HS-27A (cell line): ENCODE data around the gene TDP1.
"Not testable (repeated sequence)": the region's sequence is repeated elsewhere in the genome, so short reads cannot be mapped to it uniquely, and the experiment has no call there.

ENCODE experiments used
- DNase-seq: peaks from one replicate; pipeline ENCODE4 v3.0.0-alpha.2; 2012; ENCODE audit warnings: low read depth, missing footprints

TDP1 gene

GRCh38 chr14:90049390-90049789 is 93.7 kb downstream of the TDP1 start:
- no peak for DNase-seq

GRCh38 chr14:90050271-90050670 is 94.5 kb downstream of the TDP1 start:
- DNase-seq: no peak

GRCh38 chr14:90053044-90053443 is 97.3 kb downstream of the TDP1 start:
- DNase-seq: no peak

DNA sequence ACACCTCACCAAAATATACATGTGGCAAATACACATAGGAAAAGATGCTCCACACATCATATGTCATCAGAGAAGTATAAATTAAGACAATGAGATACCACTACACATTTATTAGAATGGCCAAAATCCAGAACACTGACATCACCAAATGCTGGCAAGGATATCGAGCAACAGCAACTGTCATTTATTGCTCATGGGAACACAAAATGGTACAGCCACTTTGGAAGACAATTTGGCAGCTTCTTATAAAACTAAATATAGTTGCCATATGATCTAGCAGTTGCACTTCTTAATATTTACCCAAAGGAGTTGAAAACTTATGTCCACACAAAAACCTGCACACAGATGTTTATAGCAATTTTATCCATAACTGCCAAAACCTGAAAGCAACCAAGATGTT is 99.1 kb downstream of the TDP1 start:
- no peak for DNase-seq

DNA sequence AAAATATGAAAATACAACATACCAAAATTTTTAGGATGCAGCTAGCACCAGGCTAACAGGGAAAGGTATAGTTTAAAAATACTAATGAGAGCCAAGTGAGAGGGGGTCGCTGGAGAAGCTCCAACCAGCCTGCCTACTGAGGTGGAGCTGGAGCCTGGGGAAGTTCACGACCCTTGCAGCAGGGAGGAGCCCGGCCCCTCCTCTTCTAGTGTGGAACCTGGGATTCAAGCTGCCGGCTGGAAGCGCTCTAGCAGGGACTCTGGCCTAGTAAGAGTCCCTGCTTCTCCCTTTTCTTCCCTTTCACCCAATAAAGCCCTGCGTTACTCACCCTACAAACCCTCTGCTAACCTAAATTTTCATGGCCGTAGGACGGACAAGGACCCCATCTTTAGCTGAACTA is 101.1 kb downstream of the TDP1 start:
- no peak for DNase-seq

DNA sequence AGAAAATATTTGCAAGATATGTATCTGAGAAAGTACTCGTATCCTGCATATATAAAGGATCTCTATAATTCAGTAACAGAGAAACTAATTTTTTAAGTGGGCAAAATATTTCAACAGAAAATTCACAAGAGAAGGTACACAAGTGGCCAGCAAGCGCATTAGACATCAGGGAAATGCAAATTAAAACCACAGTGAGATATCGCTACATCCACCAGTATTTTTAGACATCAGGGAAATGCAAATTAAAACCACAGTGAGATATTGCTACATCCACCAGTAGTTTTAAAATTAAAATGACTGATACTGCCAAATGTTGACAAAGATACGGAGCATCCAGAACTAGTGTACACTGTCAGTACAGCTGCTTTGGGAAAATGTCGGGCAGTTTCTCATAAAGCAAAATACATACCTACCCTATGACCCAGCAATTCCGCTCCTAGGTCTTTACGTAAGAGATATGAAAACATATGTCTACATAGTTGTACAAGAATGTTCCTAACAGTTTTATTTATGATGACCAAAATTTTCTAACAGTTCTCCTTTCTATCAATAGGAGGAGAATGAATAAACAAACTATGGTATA is 103.2 kb downstream of the TDP1 start:
- DNase-seq: no peak

GRCh38 chr14:90060312-90060964 is 104.7 kb downstream of the TDP1 start:
- DNase-seq: no peak

DNA sequence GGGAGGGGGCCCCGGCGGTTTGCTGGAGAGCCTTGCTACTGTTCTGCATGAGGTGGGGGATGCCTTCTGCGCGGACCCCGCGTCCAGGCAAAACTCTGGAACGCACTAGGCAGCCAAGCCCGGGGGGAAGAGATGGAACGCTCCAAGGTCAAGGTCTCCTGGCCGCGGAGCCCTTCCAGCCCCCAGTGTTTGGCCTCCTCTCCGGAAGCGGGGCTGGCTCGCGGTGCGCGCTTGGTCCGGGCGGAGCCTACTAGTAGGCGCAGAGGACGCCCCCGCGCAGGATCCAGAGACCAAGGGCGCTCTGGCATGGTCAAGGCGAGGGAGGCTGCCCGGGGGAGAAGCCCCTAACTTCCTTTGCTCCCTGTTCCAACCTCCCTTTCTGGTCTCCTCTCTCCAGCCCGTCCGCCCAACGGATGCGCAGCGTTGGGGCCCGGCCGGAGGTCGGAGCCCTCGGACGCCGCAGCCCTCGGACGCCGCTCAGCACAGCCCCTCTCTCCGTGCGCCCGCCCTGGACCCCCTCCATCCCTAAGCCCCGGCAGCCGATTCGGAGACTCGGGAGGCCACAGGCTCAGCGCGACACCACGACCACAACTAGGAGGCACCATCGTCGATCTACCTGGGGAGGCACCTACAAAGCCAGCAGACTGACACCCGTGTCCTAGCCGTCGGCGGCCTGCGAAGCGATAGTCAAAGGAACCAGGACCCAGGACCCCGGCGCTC is 105.4 kb downstream of the TDP1 start:
- DNase-seq: no peak

DNA sequence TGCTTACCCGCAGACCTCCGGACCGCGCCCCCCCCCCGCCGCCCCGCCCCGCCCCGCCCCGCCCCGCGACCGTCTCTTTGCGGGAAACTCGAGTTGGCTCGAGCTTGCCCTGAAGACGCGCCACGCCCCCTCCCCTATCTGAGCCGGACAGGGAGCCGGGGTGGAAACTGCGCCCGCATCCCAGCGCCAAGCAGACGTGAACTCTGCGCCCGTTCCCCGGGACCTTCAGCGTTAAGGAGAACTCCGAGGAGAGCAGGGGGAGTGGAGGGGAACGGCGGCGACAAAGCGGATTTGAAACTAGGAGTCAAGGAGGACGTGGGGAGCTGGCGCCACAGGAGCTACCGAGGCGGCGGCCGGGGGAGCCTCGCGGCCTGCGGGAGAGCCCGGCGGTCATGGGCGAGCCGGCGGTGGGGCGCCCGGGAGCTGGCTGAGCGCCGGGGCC is 106.0 kb downstream of the TDP1 start, which contains the start of gene KCNK13:
Gene KCNK13, plus strand, starts transcription at position 310 of the 442 bp plus-strand sequence. CDS start 212 bp downstream, outside the sequence.
- no peak for DNase-seq

- DNase-seq: no peak
Measured at GRCh38 chr14:90062127-90062794, 106.5 kb downstream of the TDP1 start.

- DNase-seq: no peak
Measured at GRCh38 chr14:90062822-90063539, 107.3 kb downstream of the TDP1 start.

GRCh38 chr14:90072350-90072749 is 116.6 kb downstream of the TDP1 start:
- no peak for DNase-seq

- no peak for DNase-seq
Measured at GRCh38 chr14:90079576-90079975, 123.8 kb downstream of the TDP1 start.

DNA sequence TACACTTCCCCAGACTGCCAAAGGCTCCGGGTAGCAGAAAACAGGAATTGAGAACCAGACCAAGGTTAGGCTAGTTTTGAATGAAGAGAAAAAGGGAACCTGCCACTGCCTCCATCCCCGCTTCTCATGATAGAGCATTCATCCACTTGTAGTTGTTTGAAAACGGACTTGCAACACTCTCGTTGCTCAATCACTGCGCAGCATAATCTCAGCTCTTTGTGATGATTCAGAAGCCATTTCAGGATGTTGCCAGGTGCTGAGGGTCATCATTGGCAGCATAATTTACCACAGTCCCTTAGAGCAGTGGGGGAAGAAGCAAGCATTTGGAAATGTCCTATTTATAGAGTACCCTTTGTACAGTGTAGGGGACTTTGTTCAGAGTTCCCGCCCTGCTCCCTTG is 131.7 kb downstream of the TDP1 start:
- no peak for DNase-seq

- DNase-seq: no peak
Measured at GRCh38 chr14:90088176-90088575, 132.4 kb downstream of the TDP1 start.

GRCh38 chr14:90089486-90089885 is 133.8 kb downstream of the TDP1 start:
- not testable (repeated sequence) for DNase-seq

- DNase-seq: peak; percentile 60
Measured at GRCh38 chr14:90091393-90091792, 135.7 kb downstream of the TDP1 start.

DNA sequence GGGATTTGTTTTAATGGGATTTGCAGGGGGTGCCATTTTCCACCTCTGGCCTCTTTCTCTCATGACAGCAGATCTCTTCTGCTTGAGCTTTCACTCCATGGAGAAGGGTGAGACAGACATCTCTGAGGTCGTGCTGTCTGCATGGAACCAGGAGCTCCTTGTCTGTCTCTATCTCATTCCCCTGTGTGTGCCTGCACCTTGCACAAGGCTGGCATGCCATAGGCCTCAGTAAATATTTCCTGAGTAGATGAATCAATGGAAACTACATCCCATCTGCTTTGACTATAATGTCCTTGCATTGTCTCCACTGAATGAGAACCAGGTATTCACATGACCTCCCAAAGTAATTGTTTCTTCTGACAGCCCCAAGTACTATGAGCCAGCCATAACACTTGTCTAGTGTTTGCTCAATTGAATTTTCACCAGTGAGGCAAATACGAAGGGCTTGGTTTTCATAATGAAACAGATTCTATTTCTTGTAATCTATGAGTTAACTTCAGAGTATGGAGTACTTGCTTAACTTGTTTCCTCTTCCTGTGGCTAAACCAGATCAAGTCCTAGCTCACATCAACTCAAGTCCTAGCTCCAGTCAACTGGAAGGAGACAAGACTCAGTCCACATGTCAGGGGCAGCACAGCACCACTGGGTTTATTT is 138.3 kb downstream of the TDP1 start:
- no peak for DNase-seq
